ENCODE results near the gene COQ5. TPM values are rescaled to one million over a fixed set of nuclear protein-coding genes. Genes with fewer than 3 reads are reported as not detected.
"Not testable (repeated sequence)": the region's sequence is repeated elsewhere in the genome, so short reads cannot be mapped to it uniquely, and the experiment has no call there.

The COQ5 gene
- total RNA-seq, 4 donors from 2014 or later: 14.9 to 18.7 (median 18.0) TPM

- Histone ChIP-seq H3K4me3 (peak overlapping the region; percentile 88), H3K27me3 (no peaks in the 10 kb centered on the region), H3K9me3 (no peaks in the 10 kb centered on the region), H3K4me1 (peaks cover 61% of the 10 kb centered on the region), H3K36me3 (no peaks in the 10 kb centered on the region), H3K27ac (no peak overlapping the region)
- WGBS: 51% methylated on average over 13 of the region's 13 CpGs
- DNase-seq (ENCODE audit: low spot score in 2 of 2): no peak
- no peak for TF ChIP-seq EP300 (IDR thresholded peaks at IDR 0.05)
These were observed 7.3 kb upstream of the COQ5 start for GRCh38 chr12:120536064-120536791.

- DNase-seq (ENCODE audit: low spot score in 2 of 2): peak in 1 of 2 donors; percentile 76
- TF ChIP-seq POLR2AphosphoS5 (IDR thresholded peaks at IDR 0.05): peak in 2 of 3 donors; percentile 5 to 20
- TF ChIP-seq EP300 (IDR thresholded peaks at IDR 0.05): no peak
- H3K36me3 ChIP-seq: no peaks in the 10 kb centered on the region
- no peaks in the 10 kb centered on the region for H3K9me3 ChIP-seq
- H3K27me3 ChIP-seq: no peaks in the 10 kb centered on the region
- peak overlapping the region; percentile 88 for H3K4me3 ChIP-seq
- H3K27ac ChIP-seq: peak overlapping the region; percentile 95
- peaks cover 56% of the 10 kb centered on the region for H3K4me1 ChIP-seq
- WGBS: 3% methylated on average over 25 of the region's 52 CpGs
These were observed 6.0 kb upstream of the COQ5 start for GRCh38 chr12:120534703-120535655.

GRCh38 chr12:120534203-120534702, 5.3 kb upstream of the COQ5 start, which contains the start of gene RNF10:
Gene RNF10, plus strand, starts transcription at chr12:120534356. Its CDS starts 456 bp downstream, at chr12:120534812.
- Histone ChIP-seq H3K9me3 (no peaks in the 10 kb centered on the region), H3K27me3 (no peaks in the 10 kb centered on the region), H3K4me1 (peaks cover 56% of the 10 kb centered on the region), H3K27ac (peak within 1 kb of the TSS; percentile 95), H3K36me3 (no peaks in the 10 kb centered on the region), H3K4me3 (peak within 1 kb of the TSS; percentile 88)
- WGBS: 0% methylated on average over 14 of the region's 43 CpGs
- DNase-seq (ENCODE audit: low spot score in 2 of 2): peak; percentile 84
- TF ChIP-seq POLR2AphosphoS5 (IDR thresholded peaks at IDR 0.05): peak; percentile 84 to 93 (median 88)
- TF ChIP-seq EP300 (IDR thresholded peaks at IDR 0.05): no peak
- TF ChIP-seq CTCF (IDR thresholded peaks at IDR 0.05): no peak
- TF ChIP-seq POLR2A (IDR thresholded peaks at IDR 0.05): peak; percentile 71 to 96

- 85% methylated on average over 4 of the region's 4 CpGs for WGBS
- Histone ChIP-seq H3K36me3 (no peaks in the 10 kb centered on the region), H3K9me3 (no peaks in the 10 kb centered on the region), H3K4me1 (peaks cover 49% of the 10 kb centered on the region), H3K4me3 (no peak overlapping the region), H3K27me3 (no peaks in the 10 kb centered on the region), H3K27ac (no peak overlapping the region)
- TF ChIP-seq EP300 (IDR thresholded peaks at IDR 0.05): no peak
- TF ChIP-seq CTCF (IDR thresholded peaks at IDR 0.05): no peak
- TF ChIP-seq POLR2AphosphoS5 (IDR thresholded peaks at IDR 0.05): no peak
- TF ChIP-seq POLR2A (IDR thresholded peaks at IDR 0.05): no peak
- DNase-seq (ENCODE audit: low spot score in 2 of 2): no peak
These were observed 3.8 kb upstream of the COQ5 start for GRCh38 chr12:120532701-120533238.

DNA sequence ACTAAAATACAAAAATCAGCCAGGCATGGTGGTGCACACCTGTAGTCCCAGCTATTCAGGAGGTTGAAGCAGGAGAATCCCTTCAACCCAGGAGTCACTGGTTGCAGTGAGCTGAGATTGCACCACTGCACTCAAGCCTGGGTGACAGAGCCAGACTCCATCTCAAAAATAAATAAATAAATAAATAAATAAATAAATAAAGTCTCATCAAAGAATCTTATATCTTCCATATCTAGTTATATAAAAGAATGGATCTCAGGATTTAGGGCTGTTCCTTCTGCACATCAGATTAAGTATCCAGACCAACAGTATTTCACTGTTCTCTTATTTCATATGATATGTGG, 1.4 kb upstream of the COQ5 start:
- H3K4me3 ChIP-seq: peak overlapping the region; percentile 85
- peak overlapping the region; percentile 92 for H3K27ac ChIP-seq
- H3K36me3 ChIP-seq; H3K27me3 ChIP-seq; H3K9me3 ChIP-seq; DNase-seq (ENCODE audit: low spot score in 2 of 2): not testable (repeated sequence)
- peaks cover 26% of the 10 kb centered on the region for H3K4me1 ChIP-seq

- Histone ChIP-seq H3K27ac (peak overlapping the region; percentile 92), H3K9me3 (no peaks in the 10 kb centered on the region), H3K27me3 (no peaks in the 10 kb centered on the region), H3K4me1 (peaks cover 24% of the 10 kb centered on the region), H3K4me3 (peak overlapping the region; percentile 85), H3K36me3 (no peaks in the 10 kb centered on the region)
- WGBS: 24% methylated on average over 19 of the region's 19 CpGs
- no peak for DNase-seq (ENCODE audit: low spot score in 2 of 2)
- no peak for TF ChIP-seq POLR2AphosphoS5 (IDR thresholded peaks at IDR 0.05)
- no peak for TF ChIP-seq CTCF (IDR thresholded peaks at IDR 0.05)
- TF ChIP-seq EP300 (IDR thresholded peaks at IDR 0.05): no peak
- no peak for TF ChIP-seq POLR2A (IDR thresholded peaks at IDR 0.05)
These were observed 871 bp upstream of the COQ5 start for GRCh38 chr12:120529641-120530417.

All from suprapubic skin (tissue), 4 donors.